ENCODE data around the gene RAB11FIP4.

RAB11FIP4 gene

DNA sequence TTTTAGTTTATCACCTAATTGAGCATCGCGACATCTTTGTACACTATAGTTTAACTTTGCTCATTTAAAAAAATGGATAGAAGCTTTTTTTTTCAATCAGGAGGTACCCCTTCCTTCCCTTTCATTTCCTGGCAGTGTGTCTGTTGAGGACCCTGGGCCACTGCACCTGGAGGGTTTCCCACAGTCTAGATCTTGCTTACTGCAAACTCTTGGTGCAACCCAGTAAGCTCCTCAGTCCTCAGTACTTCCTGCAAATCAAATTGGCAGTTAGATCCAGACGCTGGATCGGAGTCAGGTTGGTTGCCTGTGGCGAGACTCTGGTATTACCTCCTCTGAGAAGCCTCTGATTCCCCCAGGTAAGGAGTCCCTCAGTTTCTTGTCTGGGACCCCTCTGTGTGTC lies 162.0 kb downstream of the RAB11FIP4 start:
- Histone ChIP-seq H3K79me2 (ENCODE audit: control insufficient read depth, low read length) (peaks cover 8% of the 10 kb centered on the region), H3K9me2 (replicated peaks; ENCODE audit: control insufficient read depth, low read length) (no peaks in the 10 kb centered on the region), H3K4me1 (ENCODE audit: control insufficient read depth, low read length) (peaks cover 32% of the 10 kb centered on the region), H3K27me3 (ENCODE audit: control insufficient read depth, low read length) (no peaks in the 10 kb centered on the region), H3K4me2 (ENCODE audit: low read length) (no peak overlapping the region), H3K27ac (ENCODE audit: low read depth, low read length) (no peak overlapping the region), H3K9me3 (ENCODE audit: control insufficient read depth, insufficient read depth, low read length) (no peaks in the 10 kb centered on the region), H4K20me1 (ENCODE audit: control insufficient read depth, insufficient read depth, low read depth, low read length) (no peaks in the 10 kb centered on the region), H3F3A (ENCODE audit: control insufficient read depth, insufficient read depth) (peaks cover 5% of the 10 kb centered on the region; the same call in 1 of the 2 replicates), H3K4me3 (ENCODE audit: low read length) (no peak overlapping the region), H3K36me3 (ENCODE audit: control insufficient read depth, low read length) (peaks cover 5% of the 10 kb centered on the region; the same call in 1 of the 2 replicates)
- TF ChIP-seq EZH2phosphoT487 (IDR thresholded peaks at IDR 0.05; ENCODE audit: borderline replicate concordance, low read length): no peak
- TF ChIP-seq, protein P1, sequence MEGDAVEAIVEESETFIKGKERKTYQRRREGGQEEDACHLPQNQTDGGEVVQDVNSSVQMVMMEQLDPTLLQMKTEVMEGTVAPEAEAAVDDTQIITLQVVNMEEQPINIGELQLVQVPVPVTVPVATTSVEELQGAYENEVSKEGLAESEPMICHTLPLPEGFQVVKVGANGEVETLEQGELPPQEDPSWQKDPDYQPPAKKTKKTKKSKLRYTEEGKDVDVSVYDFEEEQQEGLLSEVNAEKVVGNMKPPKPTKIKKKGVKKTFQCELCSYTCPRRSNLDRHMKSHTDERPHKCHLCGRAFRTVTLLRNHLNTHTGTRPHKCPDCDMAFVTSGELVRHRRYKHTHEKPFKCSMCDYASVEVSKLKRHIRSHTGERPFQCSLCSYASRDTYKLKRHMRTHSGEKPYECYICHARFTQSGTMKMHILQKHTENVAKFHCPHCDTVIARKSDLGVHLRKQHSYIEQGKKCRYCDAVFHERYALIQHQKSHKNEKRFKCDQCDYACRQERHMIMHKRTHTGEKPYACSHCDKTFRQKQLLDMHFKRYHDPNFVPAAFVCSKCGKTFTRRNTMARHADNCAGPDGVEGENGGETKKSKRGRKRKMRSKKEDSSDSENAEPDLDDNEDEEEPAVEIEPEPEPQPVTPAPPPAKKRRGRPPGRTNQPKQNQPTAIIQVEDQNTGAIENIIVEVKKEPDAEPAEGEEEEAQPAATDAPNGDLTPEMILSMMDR (IDR thresholded peaks at IDR 0.05; ENCODE audit: low read depth, low read length, poor library complexity, severe bottlenecking): no peak

DNA sequence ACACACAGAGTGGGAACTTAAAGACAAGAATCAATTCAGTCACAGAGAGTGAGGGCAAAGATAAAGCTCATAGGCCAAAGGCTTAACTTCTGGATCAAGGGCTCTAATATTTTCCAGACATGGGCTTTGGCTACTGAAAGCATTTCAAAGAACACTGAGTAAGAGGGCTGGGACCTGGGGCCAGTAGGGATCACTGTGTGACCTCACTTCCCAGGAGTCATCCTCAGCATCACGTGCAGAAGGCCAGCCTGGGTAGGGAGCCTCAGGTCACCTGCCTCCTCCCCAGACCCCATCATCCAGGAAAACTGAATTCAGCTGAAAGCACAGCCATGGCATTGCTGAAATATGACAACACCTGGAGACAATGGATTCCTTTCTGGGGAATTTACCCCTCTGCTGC lies 163.5 kb downstream of the RAB11FIP4 start:
- Histone ChIP-seq H3K4me1 (ENCODE audit: control insufficient read depth, low read length) (peaks cover 37% of the 10 kb centered on the region), H3K4me3 (ENCODE audit: low read length) (no peak overlapping the region), H3K27ac (ENCODE audit: low read depth, low read length) (no peak overlapping the region), H3K4me2 (ENCODE audit: low read length) (no peak overlapping the region; the same call in 1 of the 2 replicates), H4K20me1 (ENCODE audit: control insufficient read depth, insufficient read depth, low read depth, low read length) (no peaks in the 10 kb centered on the region), H3K27me3 (ENCODE audit: control insufficient read depth, low read length) (no peaks in the 10 kb centered on the region), H3K9me2 (replicated peaks; ENCODE audit: control insufficient read depth, low read length) (no peaks in the 10 kb centered on the region), H3F3A (ENCODE audit: control insufficient read depth, insufficient read depth) (peaks cover 5% of the 10 kb centered on the region; the same call in 1 of the 2 replicates), H3K9me3 (ENCODE audit: control insufficient read depth, insufficient read depth, low read length) (no peaks in the 10 kb centered on the region), H3K36me3 (ENCODE audit: control insufficient read depth, low read length) (no peaks in the 10 kb centered on the region), H3K79me2 (ENCODE audit: control insufficient read depth, low read length) (no peaks in the 10 kb centered on the region)
- TF ChIP-seq, protein P1 (IDR thresholded peaks at IDR 0.05; ENCODE audit: low read depth, low read length, poor library complexity, severe bottlenecking): no peak
- no peak for TF ChIP-seq EZH2phosphoT487 (IDR thresholded peaks at IDR 0.05; ENCODE audit: borderline replicate concordance, low read length)

DNA sequence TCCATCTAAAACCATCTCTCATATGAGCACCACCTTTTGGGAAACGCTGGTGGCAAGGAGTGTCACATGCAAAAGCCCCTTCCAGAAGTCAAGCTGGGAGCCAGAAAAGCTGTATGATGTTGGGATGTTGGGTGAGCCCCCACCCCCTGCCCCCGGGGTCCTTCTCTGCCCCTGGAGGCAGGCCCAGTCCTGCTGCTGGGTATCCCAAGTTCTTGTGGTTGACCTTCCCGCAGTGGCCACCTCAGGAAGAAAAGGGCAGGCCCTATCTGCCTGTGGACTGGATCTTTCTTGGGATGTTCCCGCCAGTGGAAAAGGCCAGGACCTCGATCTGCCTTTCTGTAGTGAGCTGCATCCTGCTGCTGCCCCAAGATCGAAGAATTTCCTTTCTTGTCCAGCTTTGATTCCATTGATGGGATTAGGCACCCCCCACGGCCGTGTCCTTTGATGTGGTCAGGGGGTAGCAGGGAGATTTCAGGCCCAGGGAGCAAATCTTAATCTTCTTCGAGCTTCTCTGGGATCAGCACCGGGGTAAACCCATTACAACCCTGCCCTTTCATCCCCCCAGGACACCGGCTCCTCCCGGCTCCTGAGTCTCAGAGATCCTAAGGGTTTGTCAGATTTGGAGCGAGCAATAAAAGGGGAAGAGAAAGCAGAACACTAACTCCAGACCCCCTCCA lies 165.6 kb downstream of the RAB11FIP4 start:
- Histone ChIP-seq H3K79me2 (ENCODE audit: control insufficient read depth, low read length) (no peaks in the 10 kb centered on the region), H3K27me3 (ENCODE audit: control insufficient read depth, low read length) (0 out of 2 replicates have a peak, but pooled peaks cover 2% of the 10 kb centered on the region), H3K9me2 (replicated peaks; ENCODE audit: control insufficient read depth, low read length) (no peaks in the 10 kb centered on the region), H3K4me1 (ENCODE audit: control insufficient read depth, low read length) (peaks cover 36% of the 10 kb centered on the region), H4K20me1 (ENCODE audit: control insufficient read depth, insufficient read depth, low read depth, low read length) (no peaks in the 10 kb centered on the region), H3F3A (ENCODE audit: control insufficient read depth, insufficient read depth) (no peaks in the 10 kb centered on the region), H3K4me3 (ENCODE audit: low read length) (no peak overlapping the region), H3K27ac (ENCODE audit: low read depth, low read length) (no peak overlapping the region), H3K4me2 (ENCODE audit: low read length) (no peak overlapping the region), H3K36me3 (ENCODE audit: control insufficient read depth, low read length) (no peaks in the 10 kb centered on the region), H3K9me3 (ENCODE audit: control insufficient read depth, insufficient read depth, low read length) (no peaks in the 10 kb centered on the region)
- TF ChIP-seq, protein P1 (IDR thresholded peaks at IDR 0.05; ENCODE audit: low read depth, low read length, poor library complexity, severe bottlenecking): no peak
- TF ChIP-seq EZH2phosphoT487 (IDR thresholded peaks at IDR 0.05; ENCODE audit: borderline replicate concordance, low read length): no peak
